Measurements from ENCODE around the gene ABI3BP. TPM values are rescaled to one million over a fixed set of nuclear protein-coding genes. Genes with fewer than 3 reads are reported as not detected.

ABI3BP gene
- total RNA-seq, 2 experiments from 2014 or later: not detected

DNA sequence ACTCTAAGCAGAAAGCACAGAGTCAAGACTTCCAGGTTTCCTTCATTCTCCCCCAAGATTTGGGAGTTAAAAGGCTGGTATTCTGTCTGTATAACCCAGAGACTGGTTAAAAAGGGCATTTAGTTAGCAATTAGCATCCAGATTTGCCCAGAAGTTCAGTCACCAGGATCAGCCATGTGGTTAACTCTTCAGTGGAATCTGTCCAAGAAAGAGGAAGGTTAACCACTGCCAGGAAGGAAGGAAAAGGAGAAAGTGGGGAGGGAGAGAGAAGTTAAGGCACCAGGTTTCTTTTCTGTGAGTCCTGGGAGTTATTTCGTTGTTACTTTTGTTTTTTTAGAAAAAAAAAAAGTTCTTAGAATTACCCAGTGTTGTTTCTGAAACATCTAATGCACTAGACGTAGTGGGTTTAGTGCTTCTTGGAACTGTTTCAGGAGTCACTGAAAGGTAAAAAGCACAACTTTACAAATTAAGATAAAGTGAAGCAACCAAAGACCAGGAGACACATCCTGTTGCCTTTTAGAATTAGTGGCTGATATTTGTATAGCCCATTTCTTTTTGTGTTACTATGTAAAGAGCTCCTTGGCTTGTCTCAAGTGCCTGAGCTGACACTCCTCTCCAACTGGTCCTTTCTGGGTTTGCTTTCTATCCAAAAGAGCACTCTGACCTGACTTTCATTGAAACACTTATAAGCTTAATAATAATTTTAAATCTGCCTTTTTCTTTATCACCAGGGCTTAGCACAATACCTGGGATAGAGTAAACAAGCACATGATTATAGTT is 128.6 kb downstream of the ABI3BP start:
- ChIA-PET CTCF (no interaction called here), POLR2A (no interaction called here)
- no peaks in the 10 kb centered on the region for H3K9me3 Mint-ChIP-seq
- H3K36me3 ChIP-seq (ENCODE audit: insufficient read depth, low read length): no peaks in the 10 kb centered on the region
- no peaks in the 10 kb centered on the region for H3K9me3 ChIP-seq (ENCODE audit: control insufficient read depth in 1 of 2, insufficient read depth in 1 of 2, low read length in 2 of 2)
- ATAC-seq (ENCODE audit: poor library complexity) (no peak), DNase-seq (no peak)
- H3K4me3 ChIP-seq (ENCODE audit: low read length): no peak overlapping the region
- peaks cover 15% of the 10 kb centered on the region for H3K27me3 Mint-ChIP-seq
- no peaks in the 10 kb centered on the region for H3K4me1 ChIP-seq (ENCODE audit: insufficient read depth, low read length)
- H3K27ac ChIP-seq (ENCODE audit: low read depth in 1 of 2, low read length in 2 of 2): no peak overlapping the region
- TF ChIP-seq, protein P1, sequence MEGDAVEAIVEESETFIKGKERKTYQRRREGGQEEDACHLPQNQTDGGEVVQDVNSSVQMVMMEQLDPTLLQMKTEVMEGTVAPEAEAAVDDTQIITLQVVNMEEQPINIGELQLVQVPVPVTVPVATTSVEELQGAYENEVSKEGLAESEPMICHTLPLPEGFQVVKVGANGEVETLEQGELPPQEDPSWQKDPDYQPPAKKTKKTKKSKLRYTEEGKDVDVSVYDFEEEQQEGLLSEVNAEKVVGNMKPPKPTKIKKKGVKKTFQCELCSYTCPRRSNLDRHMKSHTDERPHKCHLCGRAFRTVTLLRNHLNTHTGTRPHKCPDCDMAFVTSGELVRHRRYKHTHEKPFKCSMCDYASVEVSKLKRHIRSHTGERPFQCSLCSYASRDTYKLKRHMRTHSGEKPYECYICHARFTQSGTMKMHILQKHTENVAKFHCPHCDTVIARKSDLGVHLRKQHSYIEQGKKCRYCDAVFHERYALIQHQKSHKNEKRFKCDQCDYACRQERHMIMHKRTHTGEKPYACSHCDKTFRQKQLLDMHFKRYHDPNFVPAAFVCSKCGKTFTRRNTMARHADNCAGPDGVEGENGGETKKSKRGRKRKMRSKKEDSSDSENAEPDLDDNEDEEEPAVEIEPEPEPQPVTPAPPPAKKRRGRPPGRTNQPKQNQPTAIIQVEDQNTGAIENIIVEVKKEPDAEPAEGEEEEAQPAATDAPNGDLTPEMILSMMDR (IDR thresholded peaks at IDR 0.05): no peak
- H3K27ac Mint-ChIP-seq: no peak overlapping the region
- peaks cover 0 to 10% of the 10 kb centered on the region in 2 experiments for H3K27me3 ChIP-seq (ENCODE audit: control insufficient read depth in 1 of 2, insufficient read depth in 2 of 2, low read length in 2 of 2)
- no peaks in the 10 kb centered on the region for H3K36me3 Mint-ChIP-seq (ENCODE audit: low read depth)
- intact Hi-C loops (cut with DNase I, micrococcal nuclease): no loop called here
- H3K4me1 Mint-ChIP-seq (ENCODE audit: low read depth): peaks cover 4% of the 10 kb centered on the region
- no peak overlapping the region for H3K4me3 Mint-ChIP-seq

DNA sequence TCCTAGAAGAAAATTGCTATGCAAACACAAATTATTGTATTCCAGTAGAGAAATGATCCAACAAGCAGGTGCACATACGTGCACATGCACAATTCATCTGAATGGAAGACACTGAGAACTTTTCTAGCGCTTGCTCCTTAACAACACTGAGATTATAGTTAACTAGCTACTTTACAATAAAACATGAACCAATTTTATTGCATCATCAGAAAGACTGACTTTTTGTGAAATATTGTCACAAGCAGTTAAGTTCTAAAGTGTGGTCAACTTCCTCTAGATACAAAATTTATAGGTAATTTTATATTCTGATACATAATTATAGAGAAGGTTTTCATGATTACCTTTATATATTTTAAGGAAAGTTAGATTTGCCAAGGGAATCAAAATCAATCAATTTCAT is 135.4 kb downstream of the ABI3BP start:
- Mint-ChIP-seq H3K4me3 (no peak overlapping the region), H3K36me3 (ENCODE audit: low read depth) (no peaks in the 10 kb centered on the region), H3K27me3 (peaks cover 9% of the 10 kb centered on the region), H3K27ac (no peak overlapping the region), H3K4me1 (ENCODE audit: low read depth) (peaks cover 6% of the 10 kb centered on the region), H3K9me3 (no peaks in the 10 kb centered on the region)
- Histone ChIP-seq H3K27ac (ENCODE audit: low read depth in 1 of 2, low read length in 2 of 2) (no peak overlapping the region), H3K9me3 (ENCODE audit: control insufficient read depth in 1 of 2, insufficient read depth in 1 of 2, low read length in 2 of 2) (no peaks in the 10 kb centered on the region), H3K27me3 (ENCODE audit: control insufficient read depth in 1 of 2, insufficient read depth in 2 of 2, low read length in 2 of 2) (peaks cover 0 to 6% of the 10 kb centered on the region in 2 experiments), H3K4me3 (ENCODE audit: low read length) (no peak overlapping the region), H3K36me3 (ENCODE audit: insufficient read depth, low read length) (no peaks in the 10 kb centered on the region), H3K4me1 (ENCODE audit: insufficient read depth, low read length) (no peaks in the 10 kb centered on the region)
- intact Hi-C loops (cut with DNase I, micrococcal nuclease): no loop called here
- ChIA-PET CTCF (no interaction called here), POLR2A (no interaction called here)
- ATAC-seq (ENCODE audit: poor library complexity) (no peak), DNase-seq (no peak)
- TF ChIP-seq, protein P1 (IDR thresholded peaks at IDR 0.05): no peak

DNA sequence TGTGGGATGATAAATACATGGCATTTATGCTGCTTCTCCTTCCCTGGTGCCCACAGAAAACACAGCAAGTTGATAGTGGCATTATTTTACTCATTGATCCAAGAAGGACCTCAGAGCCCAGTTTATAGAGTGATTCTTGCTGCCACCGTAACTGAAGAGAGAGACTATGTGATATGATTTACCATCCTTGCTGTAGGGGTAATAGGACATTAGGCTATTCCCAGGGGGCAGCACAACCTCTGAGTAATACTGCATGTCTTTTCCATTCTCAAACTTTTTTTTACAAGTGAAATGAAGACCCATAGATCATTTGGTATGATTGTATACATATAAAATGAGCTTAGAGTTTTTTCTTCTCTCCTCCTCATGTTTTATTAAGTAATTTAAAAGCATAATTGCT is 136.4 kb downstream of the ABI3BP start:
- H3K27ac ChIP-seq (ENCODE audit: low read depth in 1 of 2, low read length in 2 of 2): no peak overlapping the region
- no peaks in the 10 kb centered on the region for H3K4me1 ChIP-seq (ENCODE audit: insufficient read depth, low read length)
- ATAC-seq (ENCODE audit: poor library complexity) (no peak), DNase-seq (no peak)
- intact Hi-C loops (cut with DNase I, micrococcal nuclease): no loop called here
- H3K4me3 Mint-ChIP-seq: no peak overlapping the region
- no peaks in the 10 kb centered on the region for H3K9me3 ChIP-seq (ENCODE audit: control insufficient read depth in 1 of 2, insufficient read depth in 1 of 2, low read length in 2 of 2)
- H3K36me3 ChIP-seq (ENCODE audit: insufficient read depth, low read length): no peaks in the 10 kb centered on the region
- TF ChIP-seq, protein P1 (IDR thresholded peaks at IDR 0.05): no peak
- no peaks in the 10 kb centered on the region for H3K9me3 Mint-ChIP-seq
- H3K27me3 Mint-ChIP-seq: peaks cover 9% of the 10 kb centered on the region
- peaks cover 0 to 6% of the 10 kb centered on the region in 2 experiments for H3K27me3 ChIP-seq (ENCODE audit: control insufficient read depth in 1 of 2, insufficient read depth in 2 of 2, low read length in 2 of 2)
- ChIA-PET POLR2A (no interaction called here), CTCF (no interaction called here)
- peaks cover 13% of the 10 kb centered on the region for H3K4me1 Mint-ChIP-seq (ENCODE audit: low read depth)
- H3K4me3 ChIP-seq (ENCODE audit: low read length): no peak overlapping the region
- no peaks in the 10 kb centered on the region for H3K36me3 Mint-ChIP-seq (ENCODE audit: low read depth)
- H3K27ac Mint-ChIP-seq: no peak overlapping the region

Data from CD4-positive, alpha-beta T cell (primary cell).